NT2/D1 (cell line): ENCODE data around the gene COMMD2.

ENCODE experiments used
- SUZ12 ChIP-seq: IDR thresholded peaks from 2 replicates; pipeline ENCODE4 v1.6.1; 2011; ENCODE audit not compliant: insufficient read length, insufficient read depth; ENCODE audit errors: extremely low read depth
- YY1 ChIP-seq: IDR thresholded peaks from 2 replicates; pipeline ENCODE4 v1.6.1; 2011; ENCODE audit not compliant: insufficient read length, insufficient read depth

DNA sequence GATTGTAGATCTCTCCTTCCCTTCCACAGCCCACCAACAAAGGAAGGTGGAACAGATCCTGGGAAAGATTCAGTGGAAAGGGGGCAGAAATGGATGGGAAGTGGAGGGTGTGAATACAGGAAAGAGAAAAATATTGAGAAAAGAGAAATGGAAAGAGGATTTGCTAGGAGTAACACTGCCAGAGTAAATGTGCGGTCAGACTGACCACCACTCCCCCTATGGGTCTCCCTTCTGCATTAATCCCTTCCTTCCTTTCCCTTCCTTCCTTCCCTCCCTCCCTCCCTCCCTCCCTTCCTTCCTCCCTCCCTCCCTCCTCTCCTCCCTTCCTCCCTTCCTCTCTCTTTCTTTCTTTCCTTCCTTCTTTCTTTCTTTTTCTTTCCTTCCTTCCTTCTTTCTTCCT, 12.0 kb upstream of the COMMD2 start:
- TF ChIP-seq YY1 (no peak), SUZ12 (no peak)
